ENCODE data around the gene SLC33A1.

The SLC33A1 gene

GRCh38 chr3:155871746-155872158 lies 17.5 kb upstream of the SLC33A1 start:
- Histone ChIP-seq H3K27me3 (ENCODE audit: insufficient read depth, low read length, poor library complexity) (no peaks in the 10 kb centered on the region), H3K4me2 (ENCODE audit: insufficient read depth, low read length) (peak overlapping the region; percentile 74), H3K79me2 (ENCODE audit: insufficient read depth, low read length) (peaks cover 68% of the 10 kb centered on the region), H3K27ac (ENCODE audit: low read length) (peak overlapping the region; percentile 88), H3K9ac (ENCODE audit: low read depth, low read length) (peak overlapping the region; percentile 89), H3K4me1 (ENCODE audit: insufficient read depth, low read length) (peaks cover 53% of the 10 kb centered on the region), H3K36me3 (ENCODE audit: insufficient read depth, low read length) (peaks cover 10% of the 10 kb centered on the region; the same call in 1 of the 2 replicates), H3K4me3 (ENCODE audit: low read depth in 1 of 2, low read length in 2 of 2) (peak overlapping the region; percentile 63 to 95), H4K20me1 (ENCODE audit: insufficient read depth, low read length) (peaks cover 47% of the 10 kb centered on the region), H3K9me3 (ENCODE audit: insufficient read depth, low read length, severe bottlenecking) (no peaks in the 10 kb centered on the region), H2AFZ (ENCODE audit: low read depth, low read length) (peak overlapping the region; percentile 69)
- DNase-seq: no peak
- no peak for ATAC-seq (ENCODE audit: insufficient read depth, low read depth)
- TF ChIP-seq CTCF (IDR thresholded peaks at IDR 0.05; ENCODE audit: borderline replicate concordance, extremely low read depth, low read length, poor library complexity, severe bottlenecking): no peak
- TF ChIP-seq EZH2 (IDR thresholded peaks at IDR 0.05; ENCODE audit: borderline replicate concordance, low read depth, low read length, severe bottlenecking): no peak

GRCh38 chr3:155870945-155871745 lies 16.9 kb upstream of the SLC33A1 start:
- Histone ChIP-seq H3K79me2 (ENCODE audit: insufficient read depth, low read length) (peaks cover 62% of the 10 kb centered on the region), H3K4me3 (ENCODE audit: low read depth in 1 of 2, low read length in 2 of 2) (peak overlapping the region; percentile 63 to 95), H3K4me1 (ENCODE audit: insufficient read depth, low read length) (peaks cover 47% of the 10 kb centered on the region), H3K27ac (ENCODE audit: low read length) (peak overlapping the region; percentile 88), H3K4me2 (ENCODE audit: insufficient read depth, low read length) (peak overlapping the region; percentile 74), H3K9ac (ENCODE audit: low read depth, low read length) (peak overlapping the region; percentile 89), H3K9me3 (ENCODE audit: insufficient read depth, low read length, severe bottlenecking) (no peaks in the 10 kb centered on the region), H3K27me3 (ENCODE audit: insufficient read depth, low read length, poor library complexity) (no peaks in the 10 kb centered on the region), H2AFZ (ENCODE audit: low read depth, low read length) (peak overlapping the region; percentile 69), H3K36me3 (ENCODE audit: insufficient read depth, low read length) (peaks cover 8% of the 10 kb centered on the region; the same call in 1 of the 2 replicates), H4K20me1 (ENCODE audit: insufficient read depth, low read length) (peaks cover 42% of the 10 kb centered on the region)
- no peak for TF ChIP-seq CTCF (IDR thresholded peaks at IDR 0.05; ENCODE audit: borderline replicate concordance, extremely low read depth, low read length, poor library complexity, severe bottlenecking)
- no peak for TF ChIP-seq EZH2 (IDR thresholded peaks at IDR 0.05; ENCODE audit: borderline replicate concordance, low read depth, low read length, severe bottlenecking)
- ATAC-seq (ENCODE audit: insufficient read depth, low read depth): peak; percentile 32
- peak; percentile 64 for DNase-seq

- H3K27me3 ChIP-seq (ENCODE audit: insufficient read depth, low read length, poor library complexity): no peaks in the 10 kb centered on the region
- H3K79me2 ChIP-seq (ENCODE audit: insufficient read depth, low read length): peaks cover 54% of the 10 kb centered on the region
- DNase-seq (peak; percentile 97), ATAC-seq (ENCODE audit: insufficient read depth, low read depth) (peak; percentile 87)
- peak within 1 kb of the TSS; percentile 96 for H2AFZ ChIP-seq (ENCODE audit: low read depth, low read length)
- H3K27ac ChIP-seq (ENCODE audit: low read length): peak within 1 kb of the TSS; percentile 88
- H3K36me3 ChIP-seq (ENCODE audit: insufficient read depth, low read length): peaks cover 5% of the 10 kb centered on the region; the same call in 1 of the 2 replicates
- H3K9ac ChIP-seq (ENCODE audit: low read depth, low read length): peak within 1 kb of the TSS; percentile 89
- peaks cover 43% of the 10 kb centered on the region for H3K4me1 ChIP-seq (ENCODE audit: insufficient read depth, low read length)
- H3K9me3 ChIP-seq (ENCODE audit: insufficient read depth, low read length, severe bottlenecking): no peaks in the 10 kb centered on the region
- TF ChIP-seq EZH2 (IDR thresholded peaks at IDR 0.05; ENCODE audit: borderline replicate concordance, low read depth, low read length, severe bottlenecking) (no peak), CTCF (IDR thresholded peaks at IDR 0.05; ENCODE audit: borderline replicate concordance, extremely low read depth, low read length, poor library complexity, severe bottlenecking) (peak; percentile 69)
- H4K20me1 ChIP-seq (ENCODE audit: insufficient read depth, low read length): peaks cover 34% of the 10 kb centered on the region
- H3K4me2 ChIP-seq (ENCODE audit: insufficient read depth, low read length): peak within 1 kb of the TSS; percentile 84
- peak within 1 kb of the TSS; percentile 63 to 95 for H3K4me3 ChIP-seq (ENCODE audit: low read depth in 1 of 2, low read length in 2 of 2)
These were observed 16.1 kb upstream of the SLC33A1 start, which contains the start of gene GMPS for GRCh38 chr3:155870133-155870944. GMPS (plus strand) TSS chr3:155870650; CDS start chr3:155870871, 221 bp downstream.

Data from DND-41 (cell line).